HG03196 (cell line): ENCODE data around the gene FBF1.

Experiments used
- ATAC-seq: cut with Tn5 transposase; IDR thresholded peaks from one replicate; pipeline ENCODE4 v1.9.1; 2021; ENCODE audit not compliant: unreplicated experiment

FBF1 gene

DNA sequence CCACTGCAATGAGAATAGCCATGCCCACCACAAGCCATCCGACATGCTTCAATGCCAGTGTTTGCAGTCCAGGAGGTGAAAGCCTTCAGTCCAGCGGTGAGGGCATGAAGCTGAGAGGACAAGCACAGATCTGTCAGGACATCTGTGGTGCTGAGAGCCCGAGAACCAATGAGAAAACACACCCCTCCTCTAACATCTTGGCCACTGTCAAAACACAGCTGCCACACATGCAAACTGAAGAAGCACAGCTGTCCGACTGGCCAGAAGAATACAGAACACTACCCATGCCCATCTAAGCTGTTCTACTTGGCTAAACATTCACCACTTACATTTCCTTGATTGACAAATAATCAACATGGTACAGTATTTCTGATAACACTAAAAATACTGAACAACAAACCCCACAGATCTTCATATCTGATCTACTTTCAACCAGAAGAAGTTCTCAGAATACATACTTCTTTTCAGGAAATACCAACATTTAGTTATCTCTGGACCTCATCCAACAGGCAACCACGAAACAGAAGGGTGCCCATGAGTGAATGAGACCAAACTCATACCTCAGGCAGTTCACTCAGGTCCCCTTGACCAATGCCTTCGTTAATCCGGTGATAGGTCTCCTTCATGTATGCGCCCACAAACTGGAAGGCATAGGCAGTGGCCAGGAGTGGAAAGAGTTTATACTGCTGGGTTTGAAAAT is 10.2 kb upstream of the FBF1 start:
- no peak for ATAC-seq

DNA sequence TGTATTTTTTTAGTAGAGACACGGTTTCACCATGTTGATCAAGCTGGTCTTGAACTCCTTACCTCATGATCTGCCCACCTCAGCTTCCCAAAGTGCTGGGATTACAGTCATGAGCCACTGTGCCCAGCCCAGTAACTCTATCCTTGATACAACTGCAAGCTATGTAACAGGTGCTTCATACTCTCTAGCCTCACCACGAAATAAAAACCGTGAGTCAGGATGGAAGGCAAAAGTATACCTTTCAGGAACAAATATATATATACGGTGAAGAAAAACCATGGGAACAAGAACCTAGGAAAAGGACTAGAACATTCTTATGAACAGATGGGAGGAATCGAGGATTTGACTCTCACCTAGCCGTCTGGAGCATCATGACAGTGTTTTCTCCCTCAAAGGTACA is 9.6 kb upstream of the FBF1 start:
- no peak for ATAC-seq

DNA sequence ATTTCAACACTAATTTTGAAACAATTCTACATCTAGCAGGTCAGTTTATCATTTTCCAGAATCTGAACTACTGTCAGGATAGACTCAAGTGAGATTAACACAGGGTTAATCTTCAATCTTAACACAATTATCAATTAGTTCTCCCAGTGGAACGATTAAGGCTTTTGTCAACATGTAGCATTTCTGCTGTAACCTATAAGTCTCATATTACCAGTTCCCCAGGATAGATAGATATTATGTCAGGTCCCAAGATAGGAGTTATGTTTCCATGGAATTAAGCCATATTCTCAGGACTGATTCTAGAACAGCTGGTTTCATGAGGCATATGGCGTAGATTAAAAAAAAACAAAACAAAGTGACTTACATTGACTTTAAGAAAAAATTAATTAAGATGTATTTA is 4.4 kb upstream of the FBF1 start:
- ATAC-seq, result no peak

DNA sequence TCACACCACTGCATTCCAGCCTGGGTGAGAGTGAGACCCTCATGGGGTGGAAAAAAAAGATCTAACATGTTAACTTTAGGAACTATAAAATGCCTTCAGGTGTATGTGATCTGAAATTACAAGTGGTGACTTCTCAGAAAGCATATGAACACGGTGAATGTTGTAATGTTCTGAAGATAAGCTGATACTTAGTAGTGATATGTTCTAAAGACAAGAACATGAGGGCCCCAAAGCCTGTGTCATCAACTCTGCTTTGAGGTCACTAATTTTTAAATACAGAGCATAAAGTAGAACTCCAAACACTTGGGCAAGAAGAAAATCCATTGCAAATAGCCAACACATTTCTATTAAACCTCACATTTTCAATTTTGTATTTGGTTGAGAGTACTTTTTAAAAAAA is 2.6 kb upstream of the FBF1 start:
- ATAC-seq, result no peak

DNA sequence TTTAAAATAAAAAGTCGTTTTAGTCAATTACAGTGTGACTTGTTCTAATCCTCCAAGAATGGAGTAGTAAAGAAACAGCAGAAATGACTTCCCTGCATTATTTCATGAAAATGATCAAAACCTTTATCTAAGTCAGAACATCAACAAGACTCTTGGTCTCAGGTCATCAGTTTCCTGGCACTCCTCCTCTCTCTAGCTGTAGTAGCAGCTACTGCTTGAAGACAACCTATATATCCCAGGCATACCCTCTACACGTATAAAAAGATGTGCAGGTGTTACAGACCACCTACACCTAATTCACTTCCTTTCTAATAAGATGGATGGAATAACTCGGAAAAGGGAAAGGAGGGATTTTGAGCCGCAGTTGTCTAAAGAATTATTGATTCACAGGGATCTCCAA is 1.6 kb upstream of the FBF1 start:
- ATAC-seq, result no peak

DNA sequence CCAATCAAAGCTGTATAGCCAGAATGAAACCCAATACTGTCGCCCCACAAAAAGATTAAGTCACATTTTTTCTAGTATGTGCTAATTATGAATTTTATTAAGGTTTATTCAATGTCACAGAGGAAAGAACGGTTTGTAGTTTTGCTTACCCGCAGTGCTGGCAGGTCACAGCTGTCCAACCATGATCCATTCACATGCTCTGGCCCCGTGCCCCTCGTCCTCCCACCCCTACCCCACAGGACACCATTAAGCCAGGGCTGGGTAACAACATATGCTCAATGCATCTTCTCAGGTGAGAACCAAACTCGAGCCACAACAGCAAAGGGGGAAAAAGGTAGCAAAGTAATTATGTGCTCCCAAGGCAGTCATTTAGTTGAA is 589 bp upstream of the FBF1 start:
- no peak for ATAC-seq

DNA sequence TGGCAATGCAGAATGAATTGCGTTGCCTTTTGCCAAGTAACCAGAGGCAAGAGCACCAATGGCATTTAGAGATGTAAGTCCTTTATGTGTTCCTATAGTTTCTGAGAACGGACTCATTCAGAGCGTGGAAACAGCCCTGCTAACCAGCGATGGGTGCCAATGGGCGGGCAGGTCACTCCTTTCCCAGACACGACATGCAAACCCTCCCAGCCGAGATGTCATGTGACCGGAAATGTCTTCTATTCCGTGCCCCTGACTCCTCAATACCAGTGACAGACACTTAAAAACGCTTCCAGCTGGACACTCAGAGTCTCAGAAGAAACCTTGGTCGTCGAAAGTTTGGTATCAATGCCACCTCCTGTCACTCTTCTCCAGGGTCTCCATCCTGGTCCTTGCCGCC is 3.2 kb downstream of the FBF1 start:
- no peak for ATAC-seq

DNA sequence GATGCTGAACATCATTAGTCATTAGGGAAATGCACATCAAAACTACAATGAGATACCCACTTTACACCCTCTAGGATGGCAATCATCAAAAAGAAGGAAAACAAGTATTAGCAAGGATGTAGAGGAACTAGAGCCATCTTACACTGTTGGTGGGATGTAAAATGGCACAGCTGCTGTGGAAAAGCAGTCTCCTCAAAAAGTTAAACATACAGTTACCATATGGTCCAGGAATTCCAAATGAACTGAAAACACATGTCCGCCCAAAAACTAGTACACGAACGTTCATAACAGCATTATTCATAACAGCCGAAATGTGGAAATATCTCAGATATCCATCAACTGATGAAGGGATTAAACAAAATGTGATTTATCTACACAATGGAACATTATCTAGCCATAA is 7.0 kb downstream of the FBF1 start:
- ATAC-seq, result no peak

DNA sequence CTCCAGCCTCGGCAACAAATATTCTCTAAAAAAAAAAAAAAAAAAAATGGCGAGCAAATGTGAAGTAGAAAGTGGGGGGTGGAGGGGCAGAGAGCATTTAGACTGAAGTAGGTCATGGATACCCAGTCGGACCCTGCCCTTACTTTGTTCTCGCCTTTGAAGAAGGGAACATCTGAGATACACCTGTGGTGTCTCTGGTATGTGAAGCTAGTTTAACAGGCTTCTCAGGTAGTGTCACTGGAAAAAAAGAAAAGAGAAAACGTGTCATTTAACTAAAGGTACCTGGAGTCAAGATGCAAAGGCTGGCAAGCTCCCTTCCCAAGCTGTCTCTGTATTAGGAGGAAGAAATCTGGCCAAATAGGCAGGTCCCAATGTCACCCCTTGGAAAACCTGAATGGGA is 8.0 kb downstream of the FBF1 start:
- no peak for ATAC-seq

DNA sequence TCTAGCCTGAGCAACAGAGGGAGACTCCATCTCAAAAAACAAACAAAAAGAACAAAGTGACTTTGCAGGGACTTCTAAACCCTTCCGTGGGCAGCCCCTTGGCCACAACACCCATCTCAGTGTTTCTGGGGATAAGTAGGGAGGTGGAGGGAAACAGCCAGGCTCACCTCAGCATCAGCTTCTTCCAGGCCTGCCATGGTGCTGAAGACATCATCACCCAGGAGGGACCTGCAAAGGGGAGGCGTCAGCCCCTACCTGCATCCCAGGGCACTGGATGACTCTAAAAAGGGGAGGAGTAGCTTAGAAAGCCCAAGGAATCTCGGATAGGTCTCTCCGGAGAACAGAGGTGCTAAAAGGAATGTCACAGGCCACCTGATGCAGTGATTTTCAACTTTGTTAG is 9.8 kb downstream of the FBF1 start:
- ATAC-seq, result no peak

DNA sequence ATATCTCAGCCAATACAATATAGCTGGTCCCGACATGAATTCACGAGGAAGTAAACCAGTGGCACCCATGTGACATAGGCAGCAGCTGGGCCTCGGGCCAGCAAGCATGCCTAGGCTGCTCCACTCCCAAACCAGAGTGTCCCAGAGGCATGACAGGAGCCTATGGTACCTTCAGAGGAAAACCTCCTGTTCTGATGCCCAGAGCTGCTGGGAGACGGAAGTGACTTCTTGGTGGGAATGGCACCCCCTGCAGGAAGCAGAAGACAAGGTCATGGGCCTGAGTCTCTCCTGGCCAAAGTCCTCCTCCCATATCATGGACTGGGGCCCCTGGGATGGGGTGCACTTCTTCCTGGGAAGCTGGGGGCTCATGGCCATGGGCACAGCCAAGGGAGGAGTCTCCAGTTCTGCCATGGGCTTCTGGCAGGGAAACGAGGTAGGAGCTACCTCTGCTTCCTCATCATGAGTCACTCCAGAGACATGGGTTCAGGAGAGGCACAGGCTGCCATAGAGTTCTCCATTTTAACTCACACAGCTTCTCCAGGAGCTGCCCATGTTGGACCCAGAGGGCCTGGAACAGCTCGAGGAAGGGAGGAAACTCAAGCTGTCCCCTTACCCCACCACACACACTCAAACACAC is 13.4 kb downstream of the FBF1 start:
- no peak for ATAC-seq

DNA sequence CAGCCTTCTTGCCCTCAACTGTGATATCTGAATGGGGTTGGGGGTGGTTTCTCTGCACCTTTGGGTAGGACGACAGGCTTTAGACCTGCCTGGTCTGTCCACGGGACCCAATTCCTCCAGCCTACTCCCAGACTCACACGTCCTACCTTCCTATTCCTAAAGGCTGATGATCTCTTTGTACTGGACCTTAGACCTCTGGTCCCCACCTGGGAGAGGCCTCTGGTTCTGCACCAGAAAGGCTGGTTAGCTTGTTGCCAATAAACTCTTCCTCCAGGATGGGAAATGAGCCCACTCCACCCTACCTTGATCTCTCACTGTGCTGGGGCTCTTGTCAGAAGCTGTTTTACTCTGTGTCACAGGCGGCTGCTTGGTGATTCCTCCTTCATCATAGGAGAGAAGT is 14.4 kb downstream of the FBF1 start:
- ATAC-seq, result no peak

DNA sequence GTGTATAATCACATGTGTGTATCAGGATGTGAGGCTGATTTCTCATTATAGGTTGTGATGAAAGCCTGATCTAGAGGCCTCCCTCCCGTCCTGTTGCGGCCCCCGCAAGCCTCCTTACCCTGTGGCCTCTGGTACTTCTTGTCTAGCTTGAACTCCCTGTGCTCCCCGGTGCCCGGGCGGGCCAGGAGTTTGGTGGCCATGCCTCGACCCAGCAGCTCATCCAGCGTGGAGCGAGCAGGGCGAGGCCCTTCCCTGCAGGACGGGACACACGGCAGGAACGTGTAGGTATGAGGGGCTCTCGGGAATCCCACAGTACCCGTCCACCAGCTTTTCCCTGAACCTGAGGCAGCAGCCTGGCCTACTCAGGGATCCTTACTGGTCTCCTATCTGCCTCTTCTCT is 14.9 kb downstream of the FBF1 start:
- ATAC-seq, result no peak

DNA sequence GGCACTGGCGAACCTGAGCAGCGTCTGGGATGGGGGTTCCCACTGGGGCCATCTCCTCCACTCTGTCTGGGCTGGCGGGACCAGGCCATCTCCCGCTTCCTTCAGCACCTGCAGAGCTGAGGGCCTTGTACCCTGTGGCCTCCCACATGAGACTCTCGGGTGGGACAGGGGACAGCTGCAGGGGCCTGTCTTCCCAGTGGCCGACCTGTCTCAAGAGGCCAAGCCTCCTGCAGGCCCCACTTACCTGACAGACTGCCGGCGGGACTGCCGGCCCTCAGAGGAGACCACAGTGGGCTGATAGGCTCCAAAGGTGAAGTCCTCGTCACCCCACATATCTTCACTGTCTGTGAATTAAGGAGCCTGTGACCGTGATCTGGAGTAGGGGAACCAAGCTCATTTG is 15.7 kb downstream of the FBF1 start:
- no peak for ATAC-seq

DNA sequence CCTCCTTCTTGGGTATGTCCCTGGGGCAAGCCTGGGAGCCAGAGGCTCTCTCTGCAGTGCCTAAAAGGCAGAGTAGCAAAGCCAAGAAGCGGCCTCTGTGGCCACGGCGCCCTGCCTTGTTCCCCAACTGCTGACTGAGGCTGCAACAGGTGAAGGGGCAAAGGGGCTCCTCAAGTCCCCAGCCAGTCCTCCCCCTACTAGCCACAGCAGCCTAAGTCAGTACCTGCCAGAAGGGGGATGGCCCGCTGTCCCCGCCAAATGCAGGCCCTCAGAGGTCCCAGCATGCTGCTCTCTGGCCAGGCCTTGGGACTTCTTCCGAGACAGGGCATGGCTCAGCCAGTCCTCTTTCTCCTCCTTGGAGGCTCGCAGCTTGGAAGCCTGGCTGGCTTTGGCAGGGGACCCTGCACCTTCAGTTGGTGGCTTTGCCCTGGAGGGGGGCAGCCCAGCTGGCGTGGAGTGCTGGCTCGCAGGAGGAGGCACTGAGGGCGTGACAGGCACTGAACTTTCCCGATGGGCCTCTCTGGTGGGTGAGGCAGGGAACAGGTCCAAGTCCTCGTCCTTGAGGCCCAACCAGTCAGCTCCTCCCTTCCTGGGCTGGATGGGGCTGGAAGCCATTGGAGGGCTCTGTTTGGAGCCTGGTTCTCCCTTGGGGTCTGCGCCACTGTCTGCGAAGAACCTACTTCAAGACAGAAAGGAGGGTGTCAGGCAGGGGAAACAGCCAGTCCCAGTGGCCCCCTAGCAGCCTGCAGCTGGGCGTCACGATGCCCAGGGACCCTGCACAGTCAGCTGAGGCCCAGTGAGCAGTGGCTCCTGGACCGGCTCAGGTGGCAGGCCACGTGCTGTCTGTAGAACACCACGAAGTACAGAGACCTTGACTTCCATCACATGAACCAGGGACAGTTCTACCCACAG is 17.6 kb downstream of the FBF1 start:
- no peak for ATAC-seq

DNA sequence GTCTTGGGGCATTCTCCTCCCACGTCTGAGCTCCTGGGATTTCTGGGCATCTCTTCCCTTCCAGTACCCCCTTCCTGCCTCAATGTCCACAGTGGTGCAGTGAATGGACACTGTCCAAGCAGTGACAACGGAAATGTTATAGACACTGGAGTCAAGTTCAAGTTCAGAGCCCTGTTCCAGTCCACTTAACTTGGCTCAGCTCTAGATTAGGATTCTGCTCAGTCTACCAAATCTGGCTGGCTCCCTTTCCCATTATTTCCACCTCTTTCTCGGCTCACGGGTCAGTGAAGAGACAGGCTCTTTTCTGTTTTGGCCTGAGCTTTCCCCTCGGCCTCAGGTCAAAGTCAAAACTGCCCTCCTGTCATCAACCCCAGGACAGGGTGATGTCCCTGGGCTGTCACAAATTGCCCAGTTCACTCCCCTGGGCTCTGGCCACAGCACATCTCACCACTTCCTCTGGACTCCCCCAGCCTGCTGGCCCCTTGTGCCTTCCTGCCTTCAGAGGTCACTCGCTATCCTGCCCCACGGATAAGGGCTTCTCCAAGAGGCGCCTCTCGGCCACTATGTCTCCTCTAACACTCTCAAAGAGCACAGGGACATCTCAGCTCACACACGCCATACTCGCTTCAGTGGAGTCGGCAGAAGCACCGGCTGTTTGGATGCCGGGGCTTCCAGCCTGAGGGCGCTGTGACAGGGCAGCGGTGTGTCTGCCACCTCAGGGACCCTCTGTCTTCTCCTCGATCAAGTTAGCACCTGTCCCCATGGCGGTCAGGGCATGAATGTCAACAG is 18.5 kb downstream of the FBF1 start:
- no peak for ATAC-seq

DNA sequence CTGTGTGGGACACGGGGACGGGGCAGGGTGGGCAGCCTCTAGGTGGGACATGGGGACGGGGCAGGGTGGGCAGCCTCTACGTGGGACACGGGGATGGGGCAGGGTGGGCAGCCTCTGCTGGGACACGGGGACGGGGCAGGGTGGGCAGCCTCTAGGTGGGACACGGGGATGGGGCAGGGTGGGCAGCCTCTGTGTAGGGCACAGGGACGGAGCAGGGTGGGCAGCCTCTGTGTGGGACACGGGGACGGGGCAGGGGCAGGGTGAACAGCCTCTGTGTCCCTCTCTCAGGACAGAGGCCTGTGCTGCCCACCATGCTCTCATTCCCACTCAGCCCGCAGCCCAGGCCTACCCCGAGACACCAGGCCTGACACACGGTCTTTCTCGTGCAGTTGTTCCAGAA is 19.2 kb downstream of the FBF1 start:
- no peak for ATAC-seq

DNA sequence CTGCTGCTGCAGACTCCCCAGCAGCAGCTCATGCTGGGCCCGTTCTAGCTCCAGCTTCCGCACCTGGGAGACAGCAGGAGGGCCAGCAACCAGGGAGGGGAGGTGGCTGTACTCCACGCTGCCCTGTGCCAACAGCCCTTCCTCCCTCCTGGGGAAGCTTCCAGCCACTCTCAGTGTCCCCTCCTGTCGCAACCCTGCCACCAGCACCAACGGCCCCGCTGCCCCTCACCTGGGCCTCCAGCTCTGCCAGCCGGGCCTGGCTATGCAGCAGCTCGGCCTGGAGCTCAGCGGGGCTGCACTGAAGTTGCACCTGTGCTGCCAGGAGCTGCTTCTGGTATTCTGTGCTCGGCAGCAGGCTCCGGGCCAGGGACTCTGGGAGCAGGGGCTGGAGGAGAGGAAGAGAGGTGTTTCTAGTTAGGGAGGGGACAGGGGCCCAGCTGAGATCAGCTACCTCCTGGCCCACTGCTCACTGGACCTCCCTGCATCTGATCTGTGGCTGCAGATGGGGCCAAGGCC is 20.7 kb downstream of the FBF1 start:
- ATAC-seq, result no peak

DNA sequence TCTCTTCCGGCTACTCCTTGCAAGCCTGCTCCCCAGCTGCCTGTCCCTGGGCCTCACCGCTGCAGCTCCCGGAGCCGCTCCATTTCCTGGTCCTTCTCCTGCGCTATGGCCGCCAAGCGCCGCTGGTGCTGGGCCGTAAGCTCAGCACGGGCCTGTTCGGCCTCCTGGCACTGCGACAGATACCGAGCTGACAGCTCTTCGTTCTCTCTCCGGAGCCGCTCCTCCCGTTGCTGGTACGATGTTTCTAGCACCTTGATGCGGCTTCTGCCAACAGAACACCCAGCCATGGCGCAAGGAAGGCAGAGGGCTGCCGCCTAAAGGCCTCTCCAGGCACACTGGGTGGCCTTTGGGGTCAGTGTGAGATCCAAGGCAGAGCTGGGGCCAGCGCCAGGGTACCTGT is 21.2 kb downstream of the FBF1 start:
- no peak for ATAC-seq

DNA sequence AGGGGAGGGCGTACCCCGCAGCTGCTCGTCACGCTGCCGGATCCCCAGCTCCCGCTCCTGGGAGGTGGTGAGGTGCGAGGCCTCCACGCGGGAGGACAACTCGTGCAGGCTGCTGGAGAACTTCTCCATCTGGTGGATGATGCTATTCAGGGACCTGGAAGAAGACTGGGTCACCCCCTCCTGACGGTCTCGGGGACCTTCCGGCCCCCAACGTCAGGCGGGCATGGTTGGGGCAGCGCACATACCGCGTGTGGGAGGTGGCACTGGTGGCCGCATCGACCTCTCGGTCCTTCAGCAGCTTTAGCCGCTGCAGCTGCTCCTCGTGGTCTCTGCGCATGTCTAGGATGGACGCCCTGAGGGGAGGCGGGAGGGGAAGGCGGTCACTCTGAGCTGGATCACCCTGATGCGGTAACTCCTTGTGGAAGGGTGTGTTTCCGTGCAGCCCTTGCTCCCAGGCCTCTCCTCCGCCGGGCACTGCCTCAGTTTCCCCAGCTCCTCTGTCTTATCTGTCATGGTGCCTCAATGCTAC is 22.9 kb downstream of the FBF1 start:
- no peak for ATAC-seq
